Measurements from ENCODE around the gene PRKRA.

The PRKRA gene

GRCh38 chr2:178417916-178418315 lies 33.1 kb downstream of the PRKRA start:
- Histone ChIP-seq H3K9ac (ENCODE audit: low read depth, low read length, poor library complexity, severe bottlenecking) (no peak overlapping the region), H3K4me3 (ENCODE audit: low read length, poor library complexity, severe bottlenecking) (no peak overlapping the region), H3K79me2 (ENCODE audit: insufficient read depth, low read length) (peaks cover 44% of the 10 kb centered on the region), H3K36me3 (ENCODE audit: insufficient read depth, low read length) (no peaks in the 10 kb centered on the region), H2AFZ (ENCODE audit: low read length) (no peak overlapping the region), H3K9me2 (replicated peaks; ENCODE audit: low read depth, low read length) (no peaks in the 10 kb centered on the region), H3K4me1 (ENCODE audit: insufficient read depth, low read length, poor library complexity, severe bottlenecking) (peaks cover 51% of the 10 kb centered on the region), H4K20me1 (ENCODE audit: insufficient read depth, low read length, poor library complexity, severe bottlenecking) (peaks cover 5% of the 10 kb centered on the region), H3F3A (ENCODE audit: low read depth) (no peaks in the 10 kb centered on the region; the same call in 1 of the 2 replicates), H3K9me3 (ENCODE audit: insufficient read depth, low read depth, low read length) (no peaks in the 10 kb centered on the region), H3K4me2 (ENCODE audit: low read depth, low read length, poor library complexity, severe bottlenecking) (peak overlapping the region; percentile 83), H3K27me3 (ENCODE audit: insufficient read depth, low read length, poor library complexity, severe bottlenecking) (no peaks in the 10 kb centered on the region)
- TF ChIP-seq EZH2phosphoT487 (IDR thresholded peaks at IDR 0.05; ENCODE audit: borderline replicate concordance): no peak
- no peak for TF ChIP-seq CTCF (conservative IDR thresholded peaks at IDR 0.05; ENCODE audit: low read length)

- H3K9me2 ChIP-seq (replicated peaks; ENCODE audit: low read depth, low read length): no peaks in the 10 kb centered on the region
- peaks cover 5% of the 10 kb centered on the region for H4K20me1 ChIP-seq (ENCODE audit: insufficient read depth, low read length, poor library complexity, severe bottlenecking)
- H3K4me3 ChIP-seq (ENCODE audit: low read length, poor library complexity, severe bottlenecking): peak overlapping the region; percentile 86
- H2AFZ ChIP-seq (ENCODE audit: low read length): no peak overlapping the region
- H3K27me3 ChIP-seq (ENCODE audit: insufficient read depth, low read length, poor library complexity, severe bottlenecking): no peaks in the 10 kb centered on the region
- TF ChIP-seq CTCF (conservative IDR thresholded peaks at IDR 0.05; ENCODE audit: low read length): no peak
- TF ChIP-seq EZH2phosphoT487 (IDR thresholded peaks at IDR 0.05; ENCODE audit: borderline replicate concordance): no peak
- no peaks in the 10 kb centered on the region; the same call in 1 of the 2 replicates for H3F3A ChIP-seq (ENCODE audit: low read depth)
- no peaks in the 10 kb centered on the region for H3K9me3 ChIP-seq (ENCODE audit: insufficient read depth, low read depth, low read length)
- peaks cover 45% of the 10 kb centered on the region for H3K4me1 ChIP-seq (ENCODE audit: insufficient read depth, low read length, poor library complexity, severe bottlenecking)
- no peaks in the 10 kb centered on the region for H3K36me3 ChIP-seq (ENCODE audit: insufficient read depth, low read length)
- peaks cover 41% of the 10 kb centered on the region for H3K79me2 ChIP-seq (ENCODE audit: insufficient read depth, low read length)
- H3K4me2 ChIP-seq (ENCODE audit: low read depth, low read length, poor library complexity, severe bottlenecking): peak overlapping the region; percentile 83
- H3K9ac ChIP-seq (ENCODE audit: low read depth, low read length, poor library complexity, severe bottlenecking): peak overlapping the region; percentile 93
Measured at GRCh38 chr2:178415979-178416378, 35.0 kb downstream of the PRKRA start.

GRCh38 chr2:178414266-178415247 lies 36.4 kb downstream of the PRKRA start:
- Histone ChIP-seq H3K79me2 (ENCODE audit: insufficient read depth, low read length) (peaks cover 41% of the 10 kb centered on the region), H3K4me3 (ENCODE audit: low read length, poor library complexity, severe bottlenecking) (peak overlapping the region; percentile 86), H3K27me3 (ENCODE audit: insufficient read depth, low read length, poor library complexity, severe bottlenecking) (no peaks in the 10 kb centered on the region), H2AFZ (ENCODE audit: low read length) (peak overlapping the region; percentile 84), H3K9me2 (replicated peaks; ENCODE audit: low read depth, low read length) (no peaks in the 10 kb centered on the region), H3K9ac (ENCODE audit: low read depth, low read length, poor library complexity, severe bottlenecking) (peak overlapping the region; percentile 93), H3F3A (ENCODE audit: low read depth) (no peaks in the 10 kb centered on the region), H4K20me1 (ENCODE audit: insufficient read depth, low read length, poor library complexity, severe bottlenecking) (peaks cover 5% of the 10 kb centered on the region), H3K4me2 (ENCODE audit: low read depth, low read length, poor library complexity, severe bottlenecking) (peak overlapping the region; percentile 83), H3K36me3 (ENCODE audit: insufficient read depth, low read length) (no peaks in the 10 kb centered on the region), H3K4me1 (ENCODE audit: insufficient read depth, low read length, poor library complexity, severe bottlenecking) (peaks cover 35% of the 10 kb centered on the region), H3K9me3 (ENCODE audit: insufficient read depth, low read depth, low read length) (no peaks in the 10 kb centered on the region)
- TF ChIP-seq CTCF (conservative IDR thresholded peaks at IDR 0.05; ENCODE audit: low read length) (peak; percentile 89), EZH2phosphoT487 (IDR thresholded peaks at IDR 0.05; ENCODE audit: borderline replicate concordance) (no peak)
